Activated T-cell treated with anti-CD3 and anti-CD28 coated beads, Interleukin-2, amount 50 U/mL, for 4 hours (primary cell): ENCODE measurements around the gene DNAJC15. TPM values are rescaled to one million over a fixed set of nuclear protein-coding genes. Genes with fewer than 3 reads are reported as not detected.

Experiments
- ATAC-seq, 2 donors: fragments of 200-7000 bp; cut with Tn5 transposase; one replicate each; pipeline ENCODE4 v1.10.0; 2021
- DNase-seq: peaks from one replicate; pipeline ENCODE4 v3.0.0-alpha.2; 2020
- H3K27me3 Mint-ChIP-seq: one replicate; pipeline ENCODE4 v1.8.0; 2021; ENCODE audit warnings: low read depth, mixed read lengths
- H3K36me3 Mint-ChIP-seq: one replicate; pipeline ENCODE4 v1.8.0; 2022; ENCODE audit warnings: mixed read lengths; ENCODE audit not compliant: insufficient read depth
- H3K4me1 Mint-ChIP-seq: one replicate; pipeline ENCODE4 v1.8.0; 2021; ENCODE audit warnings: low read depth, mixed read lengths
- H3K4me3 Mint-ChIP-seq: one replicate; pipeline ENCODE4 v1.8.0; 2021; ENCODE audit warnings: mild to moderate bottlenecking, moderate library complexity, mixed read lengths
- H3K9me3 Mint-ChIP-seq: one replicate; pipeline ENCODE4 v1.8.0; 2021; ENCODE audit warnings: mixed read lengths
- total RNA-seq, 3 donors: library from RNA; stranded (reverse); gene quantifications; one replicate each; pipeline ENCODE4 v1.2.1, GENCODE V29; 2021

Gene DNAJC15
- total RNA-seq, 3 donors from 2014 or later = 5.7 to 16.0 (median 14.2) TPM

- Mint-ChIP-seq H3K36me3 (no peaks in the 10 kb centered on the region), H3K4me1 (peaks cover 53% of the 10 kb centered on the region), H3K4me3 (no peak overlapping the region), H3K9me3 (no peaks in the 10 kb centered on the region), H3K27me3 (no peaks in the 10 kb centered on the region)
- no peak for ATAC-seq
- DNase-seq = no peak
These were observed 28.5 kb upstream of the DNAJC15 start for GRCh38 chr13:42994878-42995277.

- Mint-ChIP-seq H3K4me3 (no peak overlapping the region), H3K4me1 (peaks cover 37% of the 10 kb centered on the region), H3K9me3 (peaks cover under 1% of the 10 kb centered on the region), H3K36me3 (no peaks in the 10 kb centered on the region), H3K27me3 (no peaks in the 10 kb centered on the region)
- DNase-seq (no peak), ATAC-seq (peak; percentile 24 to 36)
These were observed 26.8 kb upstream of the DNAJC15 start for GRCh38 chr13:42996584-42996983.

GRCh38 chr13:42997381-42997780, 26.0 kb upstream of the DNAJC15 start:
- Mint-ChIP-seq H3K36me3 (no peaks in the 10 kb centered on the region), H3K9me3 (peaks cover 7% of the 10 kb centered on the region), H3K4me3 (no peak overlapping the region), H3K27me3 (no peaks in the 10 kb centered on the region), H3K4me1 (peaks cover 31% of the 10 kb centered on the region)
- DNase-seq (no peak), ATAC-seq (peak in 1 of 2 donors; percentile 17)

- Mint-ChIP-seq H3K36me3 (no peaks in the 10 kb centered on the region), H3K4me1 (peaks cover 17% of the 10 kb centered on the region), H3K9me3 (peaks cover 13% of the 10 kb centered on the region), H3K4me3 (no peak overlapping the region), H3K27me3 (no peaks in the 10 kb centered on the region)
- ATAC-seq (no peak), DNase-seq (no peak)
These were observed 23.9 kb upstream of the DNAJC15 start for GRCh38 chr13:42999491-42999890.

- H3K4me1 Mint-ChIP-seq = peaks cover 17% of the 10 kb centered on the region
- no peaks in the 10 kb centered on the region for H3K36me3 Mint-ChIP-seq
- ATAC-seq (no peak), DNase-seq (no peak)
- no peak overlapping the region for H3K4me3 Mint-ChIP-seq
- peaks cover 13% of the 10 kb centered on the region for H3K9me3 Mint-ChIP-seq
- H3K27me3 Mint-ChIP-seq = no peaks in the 10 kb centered on the region
These were observed 22.7 kb upstream of the DNAJC15 start for GRCh38 chr13:43000676-43001075.

GRCh38 chr13:43002021-43002420, 21.4 kb upstream of the DNAJC15 start:
- Mint-ChIP-seq H3K27me3 (no peaks in the 10 kb centered on the region), H3K4me1 (peaks cover 4% of the 10 kb centered on the region), H3K4me3 (no peak overlapping the region), H3K9me3 (peaks cover 13% of the 10 kb centered on the region), H3K36me3 (no peaks in the 10 kb centered on the region)
- DNase-seq = no peak
- ATAC-seq = no peak

GRCh38 chr13:43003010-43003409, 20.4 kb upstream of the DNAJC15 start:
- Mint-ChIP-seq H3K4me3 (no peak overlapping the region), H3K27me3 (no peaks in the 10 kb centered on the region), H3K36me3 (no peaks in the 10 kb centered on the region), H3K4me1 (no peaks in the 10 kb centered on the region), H3K9me3 (peaks cover 13% of the 10 kb centered on the region)
- DNase-seq (no peak), ATAC-seq (no peak)

DNA sequence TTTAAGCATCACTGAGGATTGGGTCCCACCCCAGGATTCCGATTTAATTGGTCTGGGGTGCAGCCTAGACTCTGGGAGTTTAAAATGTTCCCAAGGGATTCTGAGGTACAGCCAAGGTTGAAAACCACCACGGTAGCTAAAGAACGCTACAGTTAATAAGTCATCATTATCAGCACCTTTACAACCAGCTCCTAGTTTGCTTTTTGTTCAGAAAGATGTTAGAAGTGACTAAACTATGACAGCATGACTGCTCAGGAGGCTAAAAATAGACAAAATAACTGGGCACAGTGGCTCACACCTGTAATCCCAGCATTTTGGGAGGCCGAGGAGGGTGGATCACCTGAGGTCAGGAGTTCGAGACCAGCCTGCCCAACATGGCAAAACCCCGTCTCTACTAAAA, 19.7 kb upstream of the DNAJC15 start:
- DNase-seq = no peak
- Mint-ChIP-seq H3K4me1 (no peaks in the 10 kb centered on the region), H3K27me3 (peaks cover 3% of the 10 kb centered on the region), H3K4me3 (no peak overlapping the region), H3K9me3 (peaks cover 13% of the 10 kb centered on the region), H3K36me3 (no peaks in the 10 kb centered on the region)
- no peak for ATAC-seq

DNA sequence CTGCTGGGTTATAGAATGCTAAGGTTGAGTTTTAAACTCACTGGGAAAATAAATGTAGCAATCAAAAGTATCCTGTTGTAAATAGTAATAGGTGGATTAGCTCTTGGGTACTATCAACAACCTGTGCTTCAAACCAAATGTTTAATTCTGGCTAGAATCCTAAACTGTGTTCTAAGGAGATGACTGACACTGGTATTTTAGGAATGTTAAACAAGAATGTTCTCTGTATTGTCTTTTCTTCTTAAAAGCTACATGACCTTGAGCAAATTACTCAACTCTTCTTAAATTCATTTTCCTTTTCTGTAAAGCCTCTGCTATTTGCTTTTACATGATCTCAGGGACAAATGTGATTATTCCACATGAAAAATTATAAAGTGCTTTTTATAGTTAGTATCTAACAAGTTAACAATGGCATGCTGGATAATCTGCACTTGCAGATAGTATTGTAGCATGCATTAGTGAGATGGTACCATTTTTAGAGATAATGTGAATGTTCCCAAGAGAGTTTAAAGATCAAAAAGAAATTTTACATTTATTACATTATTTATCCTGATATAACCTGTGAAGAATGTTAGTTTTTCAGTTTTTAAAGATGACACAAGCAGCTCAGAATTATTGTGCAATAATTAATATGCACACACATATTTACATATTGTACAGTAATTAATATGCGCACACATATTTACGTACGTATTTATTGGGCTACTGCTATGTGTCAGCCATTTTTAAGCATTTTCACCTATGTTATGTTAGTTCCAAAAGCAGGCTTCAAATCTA, 17.7 kb upstream of the DNAJC15 start:
- Mint-ChIP-seq H3K36me3 (no peaks in the 10 kb centered on the region), H3K9me3 (peaks cover 13% of the 10 kb centered on the region), H3K4me1 (no peaks in the 10 kb centered on the region), H3K4me3 (no peak overlapping the region), H3K27me3 (peaks cover 3% of the 10 kb centered on the region)
- DNase-seq = no peak
- no peak for ATAC-seq

DNA sequence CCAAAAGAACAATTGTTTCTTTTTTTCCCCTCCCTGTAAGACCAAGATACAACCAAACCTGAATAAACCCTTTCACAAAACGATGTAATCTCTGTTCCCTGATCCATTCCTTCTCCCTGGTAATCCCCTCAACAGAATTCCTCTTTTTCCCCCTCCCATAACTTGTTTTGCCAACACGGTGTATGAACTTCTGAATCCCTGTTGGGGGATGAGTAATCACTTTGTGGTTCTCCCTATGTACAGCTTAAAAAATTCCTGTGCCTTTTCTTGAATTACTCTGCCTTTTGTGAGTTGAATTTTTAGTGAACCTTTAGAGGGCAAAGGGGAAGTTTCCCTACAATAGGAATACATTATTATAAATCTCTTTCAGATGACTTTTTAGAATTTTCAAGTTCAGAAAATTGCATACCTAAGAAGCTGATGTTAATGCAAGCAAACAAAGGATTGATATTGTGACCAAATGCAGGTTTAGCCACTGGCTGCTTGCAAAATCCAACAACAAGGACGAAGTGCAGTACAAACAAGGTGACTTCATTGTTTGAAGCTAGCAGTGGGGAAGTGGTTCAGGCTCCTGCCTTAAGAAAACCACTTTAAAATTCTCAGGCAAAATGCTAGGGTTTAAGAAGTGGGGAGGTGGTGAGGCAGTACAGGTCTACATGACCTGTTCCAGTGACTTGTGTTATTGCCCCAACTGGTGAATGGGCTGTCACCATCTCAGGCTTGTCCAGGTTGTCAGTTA, 16.3 kb upstream of the DNAJC15 start:
- H3K36me3 Mint-ChIP-seq = no peaks in the 10 kb centered on the region
- H3K27me3 Mint-ChIP-seq = peaks cover 3% of the 10 kb centered on the region
- DNase-seq = no peak
- H3K4me3 Mint-ChIP-seq = no peak overlapping the region
- H3K9me3 Mint-ChIP-seq = peaks cover 8% of the 10 kb centered on the region
- ATAC-seq = no peak
- no peaks in the 10 kb centered on the region for H3K4me1 Mint-ChIP-seq

DNA sequence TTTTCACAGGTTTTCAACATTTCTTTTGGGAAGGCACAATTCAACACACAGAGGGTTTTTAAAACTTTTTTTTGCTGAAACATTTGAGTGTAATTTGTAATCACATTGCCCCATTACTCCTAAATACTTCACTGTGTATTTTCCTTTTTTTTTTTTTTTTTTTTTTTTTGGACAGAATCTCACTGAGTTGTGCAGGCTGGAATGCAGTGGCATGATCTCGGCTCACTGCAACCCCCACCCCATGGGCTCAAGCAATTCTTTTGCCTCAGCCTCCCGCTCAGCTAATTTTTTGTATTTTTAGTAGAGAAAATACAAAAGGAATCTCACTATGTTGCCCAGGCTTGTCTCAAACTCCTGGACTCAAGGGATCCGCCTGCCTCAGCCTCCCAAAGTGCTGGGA, 14.8 kb upstream of the DNAJC15 start:
- Mint-ChIP-seq H3K27me3 (peaks cover 3% of the 10 kb centered on the region), H3K36me3 (no peaks in the 10 kb centered on the region), H3K4me3 (no peak overlapping the region), H3K9me3 (no peaks in the 10 kb centered on the region), H3K4me1 (no peaks in the 10 kb centered on the region)
- ATAC-seq (no peak), DNase-seq (no peak)

DNA sequence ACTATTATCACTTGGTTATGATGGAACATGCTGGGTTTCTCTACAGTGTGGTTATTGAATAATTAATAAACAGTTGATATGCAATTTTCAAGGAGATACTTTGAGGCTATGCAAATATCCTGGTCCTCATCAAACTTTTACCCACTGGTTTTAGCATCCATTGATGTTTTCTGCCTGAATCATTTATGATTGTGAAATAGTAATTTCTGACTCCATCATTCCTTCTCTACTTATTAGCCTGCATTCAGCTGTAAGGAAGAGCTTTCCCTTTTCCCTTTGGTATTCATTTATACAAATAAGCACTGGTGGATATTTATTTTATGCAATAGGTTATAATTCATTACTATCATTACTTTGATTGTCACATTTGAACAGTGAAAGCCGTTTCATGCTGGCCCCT, 13.9 kb upstream of the DNAJC15 start:
- peaks cover 3% of the 10 kb centered on the region for H3K27me3 Mint-ChIP-seq
- ATAC-seq = no peak
- H3K4me3 Mint-ChIP-seq = no peak overlapping the region
- no peaks in the 10 kb centered on the region for H3K9me3 Mint-ChIP-seq
- no peaks in the 10 kb centered on the region for H3K4me1 Mint-ChIP-seq
- no peaks in the 10 kb centered on the region for H3K36me3 Mint-ChIP-seq
- DNase-seq = no peak

DNA sequence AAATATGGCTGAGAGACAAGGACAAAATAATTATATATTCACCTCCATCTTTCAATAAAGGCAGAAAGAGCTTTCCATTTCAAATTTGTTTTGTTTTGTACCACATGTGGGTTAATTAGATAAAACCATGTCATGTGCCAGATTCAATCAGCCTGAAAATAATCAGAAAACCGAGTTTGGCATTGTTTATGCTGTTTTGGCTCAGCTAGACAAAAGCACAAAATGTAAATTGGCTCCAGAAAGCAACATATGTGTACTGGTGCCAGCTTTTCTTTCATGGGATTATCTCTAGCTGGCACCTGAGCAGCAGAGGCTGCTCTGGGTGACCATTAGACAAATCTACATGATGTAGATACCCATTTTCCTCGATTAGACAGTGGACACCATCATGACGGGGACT, 9.2 kb upstream of the DNAJC15 start:
- no peak for DNase-seq
- Mint-ChIP-seq H3K27me3 (no peaks in the 10 kb centered on the region), H3K4me3 (no peak overlapping the region), H3K36me3 (no peaks in the 10 kb centered on the region), H3K9me3 (no peaks in the 10 kb centered on the region), H3K4me1 (no peaks in the 10 kb centered on the region)
- no peak for ATAC-seq

DNA sequence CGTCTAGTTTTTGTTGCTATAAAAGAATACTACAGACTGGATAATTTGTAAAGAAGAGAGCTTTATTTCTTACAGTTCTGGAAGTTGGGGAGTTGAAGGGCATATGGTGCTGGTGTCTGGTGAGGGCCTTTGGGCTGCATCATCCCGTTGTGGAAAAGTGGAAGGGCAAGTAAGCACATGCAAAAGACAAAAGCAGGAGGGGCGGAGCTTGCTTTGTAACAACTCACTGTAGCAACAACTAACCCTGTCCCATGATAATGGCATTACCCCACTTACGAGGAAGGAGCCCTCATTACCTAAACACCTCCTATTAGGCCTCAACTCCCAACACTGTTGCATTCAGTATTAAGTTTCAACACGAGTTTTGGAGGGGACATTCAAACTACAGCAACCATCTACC, 7.2 kb upstream of the DNAJC15 start:
- no peak for ATAC-seq

GRCh38 chr13:43019811-43020210, 3.6 kb upstream of the DNAJC15 start:
- Mint-ChIP-seq H3K4me1 (peaks cover 10% of the 10 kb centered on the region), H3K4me3 (no peak overlapping the region), H3K9me3 (no peaks in the 10 kb centered on the region), H3K27me3 (no peaks in the 10 kb centered on the region), H3K36me3 (no peaks in the 10 kb centered on the region)
- DNase-seq (no peak), ATAC-seq (no peak)

More for the DNA sequence above, 7.2 kb upstream of the DNAJC15 start:
- no peaks in the 10 kb centered on the region for H3K9me3 Mint-ChIP-seq
- H3K4me1 Mint-ChIP-seq = no peaks in the 10 kb centered on the region
- no peak overlapping the region for H3K4me3 Mint-ChIP-seq
- DNase-seq = no peak
- H3K36me3 Mint-ChIP-seq = no peaks in the 10 kb centered on the region
- H3K27me3 Mint-ChIP-seq = no peaks in the 10 kb centered on the region
